Small intestine (tissue), 7 donors: ENCODE measurements around the gene RAD51B. TPM values are rescaled to one million over a fixed set of nuclear protein-coding genes. Genes with fewer than 3 reads are reported as not detected.

ENCODE experiments used
- DNase-seq, 2 donors: peaks; one replicate each; pipeline versions ENCODE4 v3.0.0 to v3.0.0-alpha.2; 2013
- FAIRE-seq: peaks from 2 replicates; lab custom pipeline; 2012; peaks lifted over from hg19 to GRCh38; lab: Jason Lieb, UNC
- H3K27ac ChIP-seq, 3 donors: one replicate each; pipeline ENCODE4 v1.5.1; 2013; ENCODE audit warnings: low read length in 2 of 3, mild to moderate bottlenecking in 2 of 3, control low read depth in 1 of 3, inconsistent platforms in 1 of 3, low read depth in 1 of 3, moderate library complexity in 1 of 3
- H3K27me3 ChIP-seq, 3 donors: one replicate each; pipeline ENCODE4 v1.6.1; 2013; ENCODE audit warnings: low read length in 3 of 3, inconsistent platforms in 1 of 3; ENCODE audit not compliant: control insufficient read depth in 3 of 3, insufficient read depth in 3 of 3
- H3K36me3 ChIP-seq, 3 donors: one replicate each; pipeline ENCODE4 v1.6.1; 2013; ENCODE audit warnings: low read length in 3 of 3, inconsistent platforms in 1 of 3, low read depth in 1 of 3, mild to moderate bottlenecking in 1 of 3, moderate library complexity in 1 of 3; ENCODE audit not compliant: control insufficient read depth in 3 of 3, insufficient read depth in 2 of 3
- H3K4me1 ChIP-seq, 3 donors: one replicate each; pipeline ENCODE4 v1.6.1; 2013; ENCODE audit warnings: low read length in 2 of 3, inconsistent platforms in 1 of 3, low read depth in 1 of 3, mild to moderate bottlenecking in 1 of 3, moderate library complexity in 1 of 3; ENCODE audit not compliant: control insufficient read depth in 3 of 3, insufficient read depth in 2 of 3
- H3K4me3 ChIP-seq, 3 donors: one replicate each; pipeline ENCODE4 v1.5.1; 2013; ENCODE audit warnings: low read length in 3 of 3, control low read depth in 1 of 3, inconsistent platforms in 1 of 3, low read depth in 1 of 3, mild to moderate bottlenecking in 1 of 3, moderate library complexity in 1 of 3
- H3K9me3 ChIP-seq, 2 donors: one replicate each; pipeline ENCODE4 v1.6.1; 2013; ENCODE audit warnings: low read depth in 1 of 2, low read length in 1 of 2; ENCODE audit not compliant: control insufficient read depth in 2 of 2, insufficient read depth in 1 of 2
- WGBS, 3 donors: extraction: QIAGEN DNeasy Blood & Tissue Kit; methylation state at CpG; one replicate each; pipeline ENCODE4 v1.1.7; 2013; 5-methylcytosine and 5-hydroxymethylcytosine counted together
- polyA plus RNA-seq, 4 donors: library from polyadenylated mRNA; stranded (reverse) in 3 of 4; unstranded in 1 of 4; fragments of 200-250 nt in 3 of 4; fragments of 120-200 nt in 1 of 4; gene quantifications; one replicate each; pipeline versions ENCODE4 v1.2.1 to v1.2.3, GENCODE V29; 2013
- donor health status: healthy with polysubstance abuse.
- donor health status: control.
- donor health status: control.
- donor health status: Bipolar disorder and iron deficiency.
- donor health status: healthy.

The RAD51B gene
- polyA plus RNA-seq, 4 donors: 1.1 to 9.0 (median 4.1) TPM

DNA sequence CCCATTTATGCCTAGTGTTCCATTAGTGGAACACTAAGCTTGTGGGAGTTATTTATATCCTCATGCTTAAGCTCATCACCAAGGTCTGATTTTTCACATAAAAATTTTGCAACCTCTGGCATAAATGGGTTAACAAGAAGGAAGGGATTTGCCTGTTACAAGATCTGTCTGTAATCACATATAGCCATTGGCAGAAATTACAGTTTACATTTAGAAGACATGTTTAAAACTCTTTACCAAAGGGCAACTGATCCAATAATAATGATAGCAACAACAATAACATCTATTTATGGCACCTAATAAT is 550.4 kb downstream of the RAD51B start:
- Histone ChIP-seq H3K9me3 (no peaks in the 10 kb centered on the region), H3K27me3 (no peaks in the 10 kb centered on the region), H3K27ac (no peak overlapping the region), H3K4me3 (no peak overlapping the region), H3K36me3 (no peaks in the 10 kb centered on the region), H3K4me1 (peaks cover 3 to 9% (median 3%) of the 10 kb centered on the region in 3 donors)
- DNase-seq (no peak), FAIRE-seq (no peak)

DNA sequence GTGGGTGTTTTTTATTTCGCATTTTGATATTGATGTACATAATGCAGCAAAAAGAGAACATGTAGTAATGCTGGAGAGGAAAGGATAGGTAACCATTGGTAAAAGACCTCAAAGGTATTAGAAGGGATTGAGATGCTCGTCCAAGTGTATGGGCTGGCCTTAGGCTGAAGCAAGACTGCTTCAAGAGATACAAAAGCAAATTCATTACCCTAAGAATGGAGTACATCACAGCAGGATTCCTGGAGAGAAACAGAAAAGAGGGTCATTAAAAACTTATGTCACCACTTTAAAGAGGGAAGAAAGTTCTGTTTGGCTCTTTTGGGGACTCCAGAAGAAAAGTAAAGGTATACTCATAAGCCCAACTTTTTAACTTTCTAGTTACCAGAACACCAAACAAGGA is 552.8 kb downstream of the RAD51B start:
- no peaks in the 10 kb centered on the region for H3K9me3 ChIP-seq
- no peak overlapping the region for H3K4me3 ChIP-seq
- H3K27ac ChIP-seq: no peak overlapping the region
- H3K36me3 ChIP-seq: no peaks in the 10 kb centered on the region
- DNase-seq (no peak), FAIRE-seq (no peak)
- peaks cover 3 to 16% (median 9%) of the 10 kb centered on the region in 3 donors for H3K4me1 ChIP-seq
- 93 to 95% (median 94%) methylated on average over 2 of the region's 2 CpGs for WGBS, 3 donors
- H3K27me3 ChIP-seq: no peaks in the 10 kb centered on the region

DNA sequence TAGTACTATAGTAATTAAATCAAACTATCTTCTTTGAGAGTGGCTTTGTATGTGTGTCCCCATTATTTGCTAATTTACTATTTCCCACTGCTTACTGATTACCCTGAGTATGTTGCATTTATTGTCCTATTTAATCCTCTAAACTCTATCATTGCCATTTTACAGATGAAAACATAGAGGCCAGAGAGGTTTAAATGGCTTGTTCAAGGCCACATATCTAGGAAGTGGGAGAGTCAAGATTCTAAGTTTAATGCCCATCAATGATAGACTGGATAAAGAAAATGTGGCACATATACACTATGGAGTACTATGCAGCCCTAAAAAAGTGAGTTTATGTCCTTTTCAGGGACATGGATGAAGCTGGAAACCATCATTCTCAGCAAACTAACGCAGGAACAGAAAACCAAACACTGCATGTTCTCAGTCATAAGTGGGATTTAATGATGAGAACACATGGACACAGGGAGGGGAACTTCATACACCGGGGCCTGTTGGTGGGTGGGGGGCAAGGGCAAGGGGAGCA is 553.6 kb downstream of the RAD51B start:
- DNase-seq (no peak), FAIRE-seq (no peak)
- H3K27me3 ChIP-seq: no peaks in the 10 kb centered on the region
- 91 to 96% (median 95%) methylated on average over 2 of the region's 2 CpGs for WGBS, 3 donors
- no peak overlapping the region for H3K4me3 ChIP-seq
- H3K36me3 ChIP-seq: no peaks in the 10 kb centered on the region
- no peak overlapping the region for H3K27ac ChIP-seq
- no peaks in the 10 kb centered on the region for H3K9me3 ChIP-seq
- peaks cover 3 to 20% (median 13%) of the 10 kb centered on the region in 3 donors for H3K4me1 ChIP-seq

- Histone ChIP-seq H3K4me3 (no peak overlapping the region), H3K4me1 (peaks cover 3 to 20% (median 13%) of the 10 kb centered on the region in 3 donors), H3K36me3 (no peaks in the 10 kb centered on the region), H3K27ac (no peak overlapping the region), H3K27me3 (no peaks in the 10 kb centered on the region), H3K9me3 (no peaks in the 10 kb centered on the region)
- DNase-seq: no peak
- 40 to 48% (median 42%) methylated on average over 2 of the region's 2 CpGs for WGBS, 3 donors
- FAIRE-seq: no peak
These were observed 554.4 kb downstream of the RAD51B start for GRCh38 chr14:68373847-68374444.

DNA sequence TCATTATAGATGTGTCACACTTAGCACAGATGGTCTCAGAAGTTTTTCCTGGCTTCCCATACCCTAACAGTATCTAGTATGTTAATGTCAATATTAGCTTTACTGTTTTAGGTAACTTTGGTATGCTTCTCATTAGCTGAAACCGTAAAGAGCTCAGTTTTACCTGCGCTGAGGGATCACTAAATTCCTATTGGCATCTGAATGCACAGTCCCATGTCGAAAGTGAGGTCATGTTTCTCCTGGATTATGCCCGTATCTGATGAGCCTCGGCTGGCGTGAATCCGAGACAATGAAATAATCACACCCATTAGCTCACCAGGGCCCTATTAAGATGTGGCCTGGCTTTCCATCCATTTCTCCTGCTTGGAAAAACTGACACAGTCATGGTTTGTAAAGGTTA is 555.1 kb downstream of the RAD51B start:
- H3K36me3 ChIP-seq: no peaks in the 10 kb centered on the region
- H3K27ac ChIP-seq: no peak overlapping the region
- H3K4me3 ChIP-seq: no peak overlapping the region
- H3K4me1 ChIP-seq: peaks cover 0 to 16% (median 14%) of the 10 kb centered on the region in 3 donors
- FAIRE-seq: no peak
- H3K27me3 ChIP-seq: no peaks in the 10 kb centered on the region
- DNase-seq: no peak
- 90 to 91% (median 90%) methylated on average over 7 of the region's 7 CpGs for WGBS, 3 donors
- no peaks in the 10 kb centered on the region for H3K9me3 ChIP-seq

GRCh38 chr14:68375376-68375775 is 555.8 kb downstream of the RAD51B start:
- FAIRE-seq (no peak), DNase-seq (no peak)
- H3K27me3 ChIP-seq: no peaks in the 10 kb centered on the region
- H3K27ac ChIP-seq: no peak overlapping the region
- H3K4me1 ChIP-seq: peaks cover 0 to 13% (median 12%) of the 10 kb centered on the region in 3 donors
- H3K4me3 ChIP-seq: no peak overlapping the region
- WGBS, 3 donors: 77 to 93% (median 91%) methylated on average over 4 of the region's 4 CpGs
- no peaks in the 10 kb centered on the region for H3K36me3 ChIP-seq
- H3K9me3 ChIP-seq: no peaks in the 10 kb centered on the region

DNA sequence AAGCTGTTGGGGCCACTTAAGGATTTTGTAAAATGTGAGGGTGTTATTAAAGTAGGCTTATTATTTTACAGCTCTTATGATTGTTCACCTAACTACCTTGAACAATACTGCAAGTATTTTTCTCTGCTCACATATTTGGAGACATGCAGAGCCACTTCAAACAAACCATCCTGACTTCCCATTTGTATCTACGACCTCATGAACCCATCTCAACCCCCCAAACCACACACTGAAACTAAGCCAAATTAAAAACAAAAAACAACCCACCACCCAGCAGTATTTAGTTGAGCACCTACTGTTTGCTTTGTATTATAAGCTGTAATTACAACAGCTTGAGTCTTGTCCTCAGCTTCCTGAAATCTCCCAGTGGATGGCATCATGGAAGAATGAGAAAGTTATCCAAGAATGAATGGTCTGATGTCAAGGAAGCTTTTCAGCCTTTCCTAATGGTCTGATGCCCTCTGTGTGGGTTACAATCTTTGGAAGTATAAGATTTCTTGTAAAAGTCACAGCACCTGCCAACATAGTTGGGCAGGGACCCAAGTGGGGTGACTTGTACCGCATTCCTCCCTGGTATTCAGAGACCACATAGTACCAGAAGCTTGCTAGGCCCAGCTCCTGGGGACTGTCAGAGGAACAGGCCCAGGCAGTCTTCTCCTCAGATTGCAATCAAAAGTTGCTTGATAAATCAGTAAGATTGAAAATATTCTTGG is 556.6 kb downstream of the RAD51B start:
- H3K9me3 ChIP-seq: no peaks in the 10 kb centered on the region
- H3K36me3 ChIP-seq: no peaks in the 10 kb centered on the region
- no peaks in the 10 kb centered on the region for H3K27me3 ChIP-seq
- WGBS, 3 donors: 70 to 91% (median 79%) methylated on average over 2 of the region's 2 CpGs
- peaks cover 0 to 13% (median 12%) of the 10 kb centered on the region in 3 donors for H3K4me1 ChIP-seq
- FAIRE-seq (no peak), DNase-seq (no peak)
- peak overlapping the region in 1 of 3 donors; percentile 22 for H3K27ac ChIP-seq
- no peak overlapping the region for H3K4me3 ChIP-seq

DNA sequence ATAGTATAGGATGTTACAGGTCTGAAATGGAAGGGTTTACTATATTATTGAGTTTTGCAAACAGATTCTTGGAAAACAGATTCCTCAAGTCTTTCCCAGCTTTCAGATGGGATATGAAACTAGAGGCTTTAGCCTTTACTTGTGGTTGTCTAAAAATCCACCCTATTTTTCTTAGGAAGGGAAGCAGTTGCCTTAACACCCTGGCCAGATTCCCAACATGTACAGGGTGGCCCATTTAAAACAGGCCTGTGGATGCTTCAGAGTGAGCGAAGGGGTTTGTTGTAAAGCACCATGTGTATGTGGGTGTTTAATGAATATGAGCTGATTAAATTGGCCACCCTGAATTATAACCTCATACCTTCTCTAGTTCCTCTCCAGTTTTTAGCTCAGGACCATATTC is 557.4 kb downstream of the RAD51B start:
- Histone ChIP-seq H3K27me3 (no peaks in the 10 kb centered on the region), H3K27ac (peak overlapping the region in 2 of 3 donors; percentile 62 to 89), H3K4me3 (no peak overlapping the region), H3K4me1 (peaks cover 0 to 13% (median 12%) of the 10 kb centered on the region in 3 donors), H3K36me3 (no peaks in the 10 kb centered on the region), H3K9me3 (no peaks in the 10 kb centered on the region)
- no peak for DNase-seq
- FAIRE-seq: no peak
- WGBS, 3 donors: 83 to 100% (median 92%) methylated on average over 1 of the region's 1 CpG
